ENCODE results near the gene CD55.

The CD55 gene

DNA sequence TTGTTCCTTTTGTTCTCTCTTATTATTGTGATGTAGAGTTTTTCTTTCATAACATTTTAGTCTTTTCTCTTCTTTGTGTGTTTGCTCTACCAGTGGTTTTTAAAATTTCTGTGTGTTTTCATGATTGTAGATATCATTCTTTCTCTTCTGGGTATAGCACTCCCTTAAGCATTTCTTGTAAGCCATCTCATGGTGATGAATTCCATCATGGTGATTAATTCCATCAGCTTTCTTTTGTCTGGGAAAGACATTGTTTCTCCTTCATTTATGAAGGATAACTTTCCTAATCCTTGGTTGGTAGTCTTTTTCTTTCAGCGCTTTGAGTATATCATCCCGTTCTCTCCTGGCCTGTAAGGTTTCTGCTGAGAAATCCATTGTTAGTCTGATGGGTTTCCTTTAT, 22.7 kb downstream of the CD55 start:
- TF ChIP-seq, protein P1, sequence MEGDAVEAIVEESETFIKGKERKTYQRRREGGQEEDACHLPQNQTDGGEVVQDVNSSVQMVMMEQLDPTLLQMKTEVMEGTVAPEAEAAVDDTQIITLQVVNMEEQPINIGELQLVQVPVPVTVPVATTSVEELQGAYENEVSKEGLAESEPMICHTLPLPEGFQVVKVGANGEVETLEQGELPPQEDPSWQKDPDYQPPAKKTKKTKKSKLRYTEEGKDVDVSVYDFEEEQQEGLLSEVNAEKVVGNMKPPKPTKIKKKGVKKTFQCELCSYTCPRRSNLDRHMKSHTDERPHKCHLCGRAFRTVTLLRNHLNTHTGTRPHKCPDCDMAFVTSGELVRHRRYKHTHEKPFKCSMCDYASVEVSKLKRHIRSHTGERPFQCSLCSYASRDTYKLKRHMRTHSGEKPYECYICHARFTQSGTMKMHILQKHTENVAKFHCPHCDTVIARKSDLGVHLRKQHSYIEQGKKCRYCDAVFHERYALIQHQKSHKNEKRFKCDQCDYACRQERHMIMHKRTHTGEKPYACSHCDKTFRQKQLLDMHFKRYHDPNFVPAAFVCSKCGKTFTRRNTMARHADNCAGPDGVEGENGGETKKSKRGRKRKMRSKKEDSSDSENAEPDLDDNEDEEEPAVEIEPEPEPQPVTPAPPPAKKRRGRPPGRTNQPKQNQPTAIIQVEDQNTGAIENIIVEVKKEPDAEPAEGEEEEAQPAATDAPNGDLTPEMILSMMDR (conservative IDR thresholded peaks at IDR 0.05; ENCODE audit: low read depth, low read length): no peak
- H3K4me3 ChIP-seq (ENCODE audit: low read length): no peak overlapping the region
- no peak for DNase-seq (ENCODE audit: low read depth)

DNA sequence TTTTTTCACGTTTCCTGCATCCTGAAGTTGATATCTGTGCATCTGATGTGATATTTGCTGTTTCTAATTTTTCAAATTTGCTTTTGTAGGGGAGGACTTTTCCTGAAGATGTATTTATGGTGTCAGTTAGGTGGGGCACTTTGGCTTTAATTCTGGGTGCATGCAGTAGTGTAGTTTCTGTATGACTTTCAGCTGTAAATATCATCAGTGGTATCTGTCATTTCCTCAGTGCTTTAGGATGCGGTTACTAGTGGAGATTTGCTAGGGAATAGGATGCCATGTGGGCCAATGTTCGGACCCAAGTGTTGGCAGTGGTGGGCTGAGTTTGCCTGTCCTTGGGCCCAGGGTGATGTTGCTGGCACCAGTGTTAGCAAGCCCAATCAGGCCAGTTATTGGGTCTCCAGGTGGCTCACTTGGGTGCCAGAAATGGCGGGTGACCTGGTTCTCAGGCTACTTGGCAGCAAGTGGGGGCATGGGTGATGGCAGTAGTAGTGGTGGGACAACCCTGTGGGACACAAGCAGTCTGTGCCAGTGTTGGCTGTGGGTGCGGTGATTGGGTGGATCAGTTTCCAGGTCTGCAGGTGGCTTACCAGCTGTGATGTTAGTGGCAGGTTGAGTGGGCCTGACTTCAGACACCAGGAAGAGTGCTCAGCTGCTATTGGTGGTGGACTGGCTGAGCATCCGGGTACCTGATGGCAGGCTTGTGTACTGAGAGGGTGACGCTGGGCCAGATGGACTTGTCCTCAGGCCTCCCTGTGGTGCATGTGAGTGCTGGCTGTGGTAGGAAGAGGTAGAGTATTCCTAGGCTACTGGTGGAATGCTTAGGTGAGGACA, 24.4 kb downstream of the CD55 start:
- no peak for DNase-seq (ENCODE audit: low read depth)
- no peak overlapping the region for H3K4me3 ChIP-seq (ENCODE audit: low read length)
- TF ChIP-seq, protein P1 (conservative IDR thresholded peaks at IDR 0.05; ENCODE audit: low read depth, low read length): no peak

DNA sequence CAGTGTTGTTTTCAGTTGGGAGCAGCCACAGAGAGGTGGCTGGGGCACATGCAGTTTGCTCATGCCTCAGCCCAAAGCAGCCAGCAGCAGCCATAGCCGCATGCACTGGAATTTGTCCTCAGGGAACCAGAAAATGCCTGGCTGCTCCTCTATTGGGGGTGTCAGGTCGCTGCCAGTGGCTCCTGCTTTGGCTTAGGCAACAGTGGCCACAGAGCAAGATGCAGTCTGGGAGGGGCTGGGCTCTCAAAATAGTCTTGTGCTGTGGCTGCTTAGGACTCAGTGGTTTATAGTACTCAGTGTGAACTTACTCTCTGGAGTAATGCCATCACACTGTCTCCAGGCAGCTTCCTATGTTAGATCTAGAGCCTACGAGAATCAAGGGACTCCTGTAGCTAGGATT, 25.0 kb downstream of the CD55 start:
- TF ChIP-seq, protein P1 (conservative IDR thresholded peaks at IDR 0.05; ENCODE audit: low read depth, low read length): no peak
- no peak overlapping the region for H3K4me3 ChIP-seq (ENCODE audit: low read length)
- no peak for DNase-seq (ENCODE audit: low read depth)

DNA sequence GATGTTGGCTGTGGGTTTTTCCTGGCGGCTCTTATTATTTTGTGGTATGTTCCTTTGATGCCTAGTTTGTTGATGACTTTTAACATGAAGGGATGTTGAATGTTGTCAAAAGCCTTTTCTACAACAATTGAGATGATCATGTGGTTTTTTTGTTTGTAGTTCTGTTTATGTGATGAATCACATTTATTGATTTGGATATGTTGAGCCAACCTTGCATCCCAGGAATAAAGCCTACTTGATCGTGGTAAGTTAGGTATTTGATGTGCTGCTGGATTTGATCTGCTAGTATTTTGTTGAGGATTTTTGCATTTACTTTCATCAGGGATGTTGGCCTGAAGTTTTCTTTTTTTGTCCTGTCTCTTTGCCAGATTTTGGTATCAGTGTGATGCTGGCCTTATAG, 28.5 kb downstream of the CD55 start:
- H3K4me3 ChIP-seq (ENCODE audit: low read length): no peak overlapping the region
- DNase-seq (ENCODE audit: low read depth): no peak
- TF ChIP-seq, protein P1 (conservative IDR thresholded peaks at IDR 0.05; ENCODE audit: low read depth, low read length): no peak

DNA sequence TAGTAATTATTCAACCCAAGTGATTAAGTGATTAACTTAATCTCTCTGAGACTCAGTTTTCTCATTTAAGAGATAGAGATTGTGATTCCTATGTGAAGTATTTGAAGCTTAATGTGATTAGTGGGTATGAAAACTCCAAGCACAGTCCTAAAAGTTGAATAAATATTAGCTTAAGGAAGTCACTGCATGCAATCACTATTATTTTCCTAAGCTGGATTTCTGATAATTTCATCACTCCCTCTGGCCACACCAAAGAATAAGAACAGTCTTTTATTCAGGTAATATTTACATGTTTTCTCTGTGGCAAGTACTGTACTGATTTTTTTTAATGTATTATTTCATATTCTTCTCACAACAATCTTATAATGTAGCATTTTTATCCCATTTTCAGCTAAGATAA, 31.1 kb downstream of the CD55 start:
- TF ChIP-seq, protein P1 (conservative IDR thresholded peaks at IDR 0.05; ENCODE audit: low read depth, low read length): no peak
- peak; percentile 45 for DNase-seq (ENCODE audit: low read depth)
- H3K4me3 ChIP-seq (ENCODE audit: low read length): no peak overlapping the region

DNA sequence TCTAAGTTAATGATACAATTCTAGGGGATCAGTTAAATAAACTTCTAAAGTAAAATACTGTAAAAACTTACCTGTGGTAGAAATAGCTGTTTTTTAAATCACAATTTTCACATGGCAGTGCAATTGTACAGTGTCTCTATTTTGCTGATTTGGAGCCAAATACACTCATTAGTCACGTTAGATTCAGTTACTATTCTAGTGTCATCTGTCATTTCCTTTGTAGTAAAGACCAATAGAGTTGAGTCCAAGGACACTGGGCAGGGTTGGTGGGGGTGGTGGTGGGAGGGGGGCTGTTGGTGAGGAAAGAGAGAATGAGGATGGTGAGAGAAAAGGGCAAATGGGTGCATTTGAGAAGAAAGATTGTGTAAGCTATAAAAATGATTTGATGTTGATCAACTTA, 33.6 kb downstream of the CD55 start:
- no peak for DNase-seq (ENCODE audit: low read depth)
- H3K4me3 ChIP-seq (ENCODE audit: low read length): no peak overlapping the region
- TF ChIP-seq, protein P1 (conservative IDR thresholded peaks at IDR 0.05; ENCODE audit: low read depth, low read length): no peak
